WTC11 (cell line): ENCODE data around the gene MRPL28.

Source experiments
- FOXK1 ChIP-seq: sonication (generic); formaldehyde crosslinking; IDR thresholded peaks from 2 replicates; pipeline ENCODE4 v1.8.0; 2022; ENCODE audit warnings: mild to moderate bottlenecking, moderate library complexity, missing genetic modification reagents
- MXD4 ChIP-seq: fragments of 250-450 bp; sonication (Bioruptor Pico); IDR thresholded peaks from 2 replicates; pipeline ENCODE4 v1.8.0; 2021; ENCODE audit warnings: mild to moderate bottlenecking, moderate library complexity, borderline replicate concordance
- OVOL2 ChIP-seq: fragments of 250-450 bp; sonication (Bioruptor Pico); IDR thresholded peaks from 2 replicates; pipeline ENCODE4 v1.9.0; 2021; ENCODE audit warnings: mild to moderate bottlenecking, borderline replicate concordance
- SP1 ChIP-seq: sonication (generic); formaldehyde crosslinking; conservative IDR thresholded peaks from 2 replicates; pipeline ENCODE4 v1.8.1; 2022; ENCODE audit warnings: missing genetic modification reagents
- ZBTB21 ChIP-seq: sonication (generic); formaldehyde crosslinking; IDR thresholded peaks from 2 replicates; pipeline ENCODE4 v1.8.1; 2023; ENCODE audit warnings: mild to moderate bottlenecking, missing genetic modification reagents, borderline replicate concordance
- TF ChIP-seq, protein P1 (sequence below): fragments of 200-600 bp; IDR thresholded peaks from 2 replicates; pipeline ENCODE4 v1.8.0; 2022; ENCODE audit warnings: antibody characterized with exemption
- TF ChIP-seq, protein P2 (sequence below): sonication (generic); formaldehyde crosslinking; IDR thresholded peaks from 2 replicates; pipeline ENCODE4 v1.8.0; 2022; ENCODE audit warnings: mild to moderate bottlenecking, missing genetic modification reagents
- TF ChIP-seq, protein P3 (sequence below): sonication (generic); formaldehyde crosslinking; IDR thresholded peaks from 2 replicates; pipeline ENCODE4 v1.8.0; 2022; ENCODE audit warnings: mild to moderate bottlenecking, missing genetic modification reagents
- TF ChIP-seq, protein P4 (sequence below): sonication (generic); formaldehyde crosslinking; IDR thresholded peaks from 2 replicates; pipeline ENCODE4 v1.8.0; 2022; ENCODE audit warnings: mild to moderate bottlenecking, missing genetic modification reagents
- TF ChIP-seq, protein P5 (sequence below): sonication (generic); formaldehyde crosslinking; IDR thresholded peaks from 2 replicates; pipeline ENCODE4 v1.8.0; 2022; ENCODE audit warnings: missing genetic modification reagents
- TF ChIP-seq, protein P6 (sequence below): sonication (generic); formaldehyde crosslinking; IDR thresholded peaks from 2 replicates; pipeline ENCODE4 v1.8.1; 2022; ENCODE audit warnings: low read depth, missing genetic modification reagents, borderline replicate concordance

DNA sequence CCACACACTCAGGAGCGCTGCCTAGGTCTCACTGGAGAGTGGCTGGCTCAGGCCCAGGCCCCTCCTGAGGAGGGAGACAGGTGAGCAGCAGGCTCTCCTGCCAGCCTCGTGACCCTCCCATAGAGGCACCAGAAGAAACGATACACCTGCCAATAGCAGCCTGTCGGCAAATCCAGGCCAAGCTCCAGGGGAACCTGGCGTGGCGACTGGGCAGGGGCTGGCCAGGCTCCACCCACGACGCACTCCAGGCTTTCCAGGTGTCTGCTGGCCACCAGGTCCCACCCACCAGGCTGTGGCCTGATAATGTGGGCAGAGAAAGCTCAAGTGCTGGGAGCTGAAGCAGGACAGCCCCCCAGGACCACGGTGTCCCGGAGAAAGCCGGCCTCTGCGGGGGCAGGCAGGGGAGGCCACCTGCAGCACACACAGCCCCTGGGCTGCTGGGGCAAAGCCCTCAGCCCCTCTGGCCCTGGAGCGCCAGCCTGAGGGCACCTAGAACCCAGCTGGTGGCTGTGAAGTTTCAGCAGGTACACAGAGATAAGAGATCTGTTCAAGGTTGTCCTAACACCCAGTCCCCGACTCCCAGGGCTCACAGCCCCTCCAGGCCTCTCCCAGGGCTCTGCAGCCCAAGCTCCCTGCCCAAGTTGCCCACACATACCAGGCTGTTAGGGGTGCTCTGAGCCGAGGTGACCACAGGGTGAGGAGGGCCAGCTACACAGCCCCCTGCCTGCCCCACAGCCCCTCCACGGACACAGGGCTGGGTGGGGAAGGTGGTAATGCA, 9.0 kb upstream of the MRPL28 start:
- TF ChIP-seq, protein P1, sequence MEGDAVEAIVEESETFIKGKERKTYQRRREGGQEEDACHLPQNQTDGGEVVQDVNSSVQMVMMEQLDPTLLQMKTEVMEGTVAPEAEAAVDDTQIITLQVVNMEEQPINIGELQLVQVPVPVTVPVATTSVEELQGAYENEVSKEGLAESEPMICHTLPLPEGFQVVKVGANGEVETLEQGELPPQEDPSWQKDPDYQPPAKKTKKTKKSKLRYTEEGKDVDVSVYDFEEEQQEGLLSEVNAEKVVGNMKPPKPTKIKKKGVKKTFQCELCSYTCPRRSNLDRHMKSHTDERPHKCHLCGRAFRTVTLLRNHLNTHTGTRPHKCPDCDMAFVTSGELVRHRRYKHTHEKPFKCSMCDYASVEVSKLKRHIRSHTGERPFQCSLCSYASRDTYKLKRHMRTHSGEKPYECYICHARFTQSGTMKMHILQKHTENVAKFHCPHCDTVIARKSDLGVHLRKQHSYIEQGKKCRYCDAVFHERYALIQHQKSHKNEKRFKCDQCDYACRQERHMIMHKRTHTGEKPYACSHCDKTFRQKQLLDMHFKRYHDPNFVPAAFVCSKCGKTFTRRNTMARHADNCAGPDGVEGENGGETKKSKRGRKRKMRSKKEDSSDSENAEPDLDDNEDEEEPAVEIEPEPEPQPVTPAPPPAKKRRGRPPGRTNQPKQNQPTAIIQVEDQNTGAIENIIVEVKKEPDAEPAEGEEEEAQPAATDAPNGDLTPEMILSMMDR, result no peak
- TF ChIP-seq, protein P2, sequence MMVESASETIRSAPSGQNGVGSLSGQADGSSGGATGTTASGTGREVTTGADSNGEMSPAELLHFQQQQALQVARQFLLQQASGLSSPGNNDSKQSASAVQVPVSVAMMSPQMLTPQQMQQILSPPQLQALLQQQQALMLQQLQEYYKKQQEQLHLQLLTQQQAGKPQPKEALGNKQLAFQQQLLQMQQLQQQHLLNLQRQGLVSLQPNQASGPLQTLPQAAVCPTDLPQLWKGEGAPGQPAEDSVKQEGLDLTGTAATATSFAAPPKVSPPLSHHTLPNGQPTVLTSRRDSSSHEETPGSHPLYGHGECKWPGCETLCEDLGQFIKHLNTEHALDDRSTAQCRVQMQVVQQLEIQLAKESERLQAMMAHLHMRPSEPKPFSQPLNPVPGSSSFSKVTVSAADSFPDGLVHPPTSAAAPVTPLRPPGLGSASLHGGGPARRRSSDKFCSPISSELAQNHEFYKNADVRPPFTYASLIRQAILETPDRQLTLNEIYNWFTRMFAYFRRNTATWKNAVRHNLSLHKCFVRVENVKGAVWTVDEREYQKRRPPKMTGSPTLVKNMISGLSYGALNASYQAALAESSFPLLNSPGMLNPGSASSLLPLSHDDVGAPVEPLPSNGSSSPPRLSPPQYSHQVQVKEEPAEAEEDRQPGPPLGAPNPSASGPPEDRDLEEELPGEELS, result no peak
- TF ChIP-seq MXD4 (CRISPR knock-in tag) (no peak), OVOL2 (CRISPR knock-in tag) (no peak), ZBTB21 (CRISPR knock-in tag) (no peak), SP1 (CRISPR knock-in tag) (peak; percentile 67; the same call in 1 of the 2 replicates), FOXK1 (CRISPR knock-in tag) (0 out of 2 replicates have a peak, but pooled peaks have one; percentile 13)
- TF ChIP-seq, protein P3, sequence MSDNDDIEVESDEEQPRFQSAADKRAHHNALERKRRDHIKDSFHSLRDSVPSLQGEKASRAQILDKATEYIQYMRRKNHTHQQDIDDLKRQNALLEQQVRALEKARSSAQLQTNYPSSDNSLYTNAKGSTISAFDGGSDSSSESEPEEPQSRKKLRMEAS (CRISPR knock-in tag), result 0 out of 2 replicates have a peak, but pooled peaks have one; percentile 36
- TF ChIP-seq, protein P4, sequence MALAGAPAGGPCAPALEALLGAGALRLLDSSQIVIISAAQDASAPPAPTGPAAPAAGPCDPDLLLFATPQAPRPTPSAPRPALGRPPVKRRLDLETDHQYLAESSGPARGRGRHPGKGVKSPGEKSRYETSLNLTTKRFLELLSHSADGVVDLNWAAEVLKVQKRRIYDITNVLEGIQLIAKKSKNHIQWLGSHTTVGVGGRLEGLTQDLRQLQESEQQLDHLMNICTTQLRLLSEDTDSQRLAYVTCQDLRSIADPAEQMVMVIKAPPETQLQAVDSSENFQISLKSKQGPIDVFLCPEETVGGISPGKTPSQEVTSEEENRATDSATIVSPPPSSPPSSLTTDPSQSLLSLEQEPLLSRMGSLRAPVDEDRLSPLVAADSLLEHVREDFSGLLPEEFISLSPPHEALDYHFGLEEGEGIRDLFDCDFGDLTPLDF (CRISPR knock-in tag), result no peak
- TF ChIP-seq, protein P5, sequence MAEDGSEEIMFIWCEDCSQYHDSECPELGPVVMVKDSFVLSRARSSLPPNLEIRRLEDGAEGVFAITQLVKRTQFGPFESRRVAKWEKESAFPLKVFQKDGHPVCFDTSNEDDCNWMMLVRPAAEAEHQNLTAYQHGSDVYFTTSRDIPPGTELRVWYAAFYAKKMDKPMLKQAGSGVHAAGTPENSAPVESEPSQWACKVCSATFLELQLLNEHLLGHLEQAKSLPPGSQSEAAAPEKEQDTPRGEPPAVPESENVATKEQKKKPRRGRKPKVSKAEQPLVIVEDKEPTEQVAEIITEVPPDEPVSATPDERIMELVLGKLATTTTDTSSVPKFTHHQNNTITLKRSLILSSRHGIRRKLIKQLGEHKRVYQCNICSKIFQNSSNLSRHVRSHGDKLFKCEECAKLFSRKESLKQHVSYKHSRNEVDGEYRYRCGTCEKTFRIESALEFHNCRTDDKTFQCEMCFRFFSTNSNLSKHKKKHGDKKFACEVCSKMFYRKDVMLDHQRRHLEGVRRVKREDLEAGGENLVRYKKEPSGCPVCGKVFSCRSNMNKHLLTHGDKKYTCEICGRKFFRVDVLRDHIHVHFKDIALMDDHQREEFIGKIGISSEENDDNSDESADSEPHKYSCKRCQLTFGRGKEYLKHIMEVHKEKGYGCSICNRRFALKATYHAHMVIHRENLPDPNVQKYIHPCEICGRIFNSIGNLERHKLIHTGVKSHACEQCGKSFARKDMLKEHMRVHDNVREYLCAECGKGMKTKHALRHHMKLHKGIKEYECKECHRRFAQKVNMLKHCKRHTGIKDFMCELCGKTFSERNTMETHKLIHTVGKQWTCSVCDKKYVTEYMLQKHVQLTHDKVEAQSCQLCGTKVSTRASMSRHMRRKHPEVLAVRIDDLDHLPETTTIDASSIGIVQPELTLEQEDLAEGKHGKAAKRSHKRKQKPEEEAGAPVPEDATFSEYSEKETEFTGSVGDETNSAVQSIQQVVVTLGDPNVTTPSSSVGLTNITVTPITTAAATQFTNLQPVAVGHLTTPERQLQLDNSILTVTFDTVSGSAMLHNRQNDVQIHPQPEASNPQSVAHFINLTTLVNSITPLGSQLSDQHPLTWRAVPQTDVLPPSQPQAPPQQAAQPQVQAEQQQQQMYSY (CRISPR knock-in tag), result peak; percentile 89
- TF ChIP-seq, protein P6, sequence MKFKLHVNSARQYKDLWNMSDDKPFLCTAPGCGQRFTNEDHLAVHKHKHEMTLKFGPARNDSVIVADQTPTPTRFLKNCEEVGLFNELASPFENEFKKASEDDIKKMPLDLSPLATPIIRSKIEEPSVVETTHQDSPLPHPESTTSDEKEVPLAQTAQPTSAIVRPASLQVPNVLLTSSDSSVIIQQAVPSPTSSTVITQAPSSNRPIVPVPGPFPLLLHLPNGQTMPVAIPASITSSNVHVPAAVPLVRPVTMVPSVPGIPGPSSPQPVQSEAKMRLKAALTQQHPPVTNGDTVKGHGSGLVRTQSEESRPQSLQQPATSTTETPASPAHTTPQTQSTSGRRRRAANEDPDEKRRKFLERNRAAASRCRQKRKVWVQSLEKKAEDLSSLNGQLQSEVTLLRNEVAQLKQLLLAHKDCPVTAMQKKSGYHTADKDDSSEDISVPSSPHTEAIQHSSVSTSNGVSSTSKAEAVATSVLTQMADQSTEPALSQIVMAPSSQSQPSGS (CRISPR knock-in tag), result no peak
